Skeletal muscle satellite cell (primary cell): ENCODE measurements around the gene COMMD9.

Experiments used
- H3K27me3 ChIP-seq: 2 replicates; pipeline ENCODE4 v1.7.0; 2013; ENCODE audit warnings: low read length; ENCODE audit not compliant: control insufficient read depth, insufficient read depth
- H3K36me3 ChIP-seq: 2 replicates; pipeline ENCODE4 v1.7.0; 2013; ENCODE audit warnings: mild to moderate bottlenecking, control low read depth, low read length; ENCODE audit not compliant: insufficient read depth
- H3K4me1 ChIP-seq: 2 replicates; pipeline ENCODE4 v1.7.0; 2013; ENCODE audit warnings: low read length; ENCODE audit not compliant: control insufficient read depth, insufficient read depth
- H3K4me2 ChIP-seq: 2 replicates; pipeline ENCODE4 v1.7.0; 2013; ENCODE audit warnings: mild to moderate bottlenecking, low read length
- H3K4me3 ChIP-seq: 2 replicates; pipeline ENCODE4 v1.7.0; 2013; ENCODE audit warnings: low read length
- H3K9ac ChIP-seq: 2 replicates; pipeline ENCODE4 v1.7.0; 2013; ENCODE audit warnings: mild to moderate bottlenecking, low read depth, low read length, moderate library complexity
- H3K9me3 ChIP-seq: replicated peaks from 2 replicates; pipeline ENCODE4 v1.7.0; 2013; ENCODE audit warnings: mild to moderate bottlenecking, control low read depth, low read length

COMMD9 gene

GRCh38 chr11:36266767-36267166, 22.5 kb downstream of the COMMD9 start:
- Histone ChIP-seq H3K4me2 (no peak overlapping the region), H3K9ac (no peak overlapping the region), H3K4me3 (no peak overlapping the region), H3K4me1 (no peaks in the 10 kb centered on the region), H3K27me3 (no peaks in the 10 kb centered on the region), H3K9me3 (no peaks in the 10 kb centered on the region), H3K36me3 (peaks cover 13% of the 10 kb centered on the region)

GRCh38 chr11:36265793-36266628, 23.2 kb downstream of the COMMD9 start:
- peaks cover 6% of the 10 kb centered on the region for H3K36me3 ChIP-seq
- no peak overlapping the region for H3K9ac ChIP-seq
- no peak overlapping the region for H3K4me3 ChIP-seq
- no peaks in the 10 kb centered on the region for H3K9me3 ChIP-seq
- H3K4me2 ChIP-seq: no peak overlapping the region
- no peaks in the 10 kb centered on the region for H3K27me3 ChIP-seq
- H3K4me1 ChIP-seq: no peaks in the 10 kb centered on the region

GRCh38 chr11:36264973-36265344, 24.3 kb downstream of the COMMD9 start:
- no peak overlapping the region for H3K9ac ChIP-seq

DNA sequence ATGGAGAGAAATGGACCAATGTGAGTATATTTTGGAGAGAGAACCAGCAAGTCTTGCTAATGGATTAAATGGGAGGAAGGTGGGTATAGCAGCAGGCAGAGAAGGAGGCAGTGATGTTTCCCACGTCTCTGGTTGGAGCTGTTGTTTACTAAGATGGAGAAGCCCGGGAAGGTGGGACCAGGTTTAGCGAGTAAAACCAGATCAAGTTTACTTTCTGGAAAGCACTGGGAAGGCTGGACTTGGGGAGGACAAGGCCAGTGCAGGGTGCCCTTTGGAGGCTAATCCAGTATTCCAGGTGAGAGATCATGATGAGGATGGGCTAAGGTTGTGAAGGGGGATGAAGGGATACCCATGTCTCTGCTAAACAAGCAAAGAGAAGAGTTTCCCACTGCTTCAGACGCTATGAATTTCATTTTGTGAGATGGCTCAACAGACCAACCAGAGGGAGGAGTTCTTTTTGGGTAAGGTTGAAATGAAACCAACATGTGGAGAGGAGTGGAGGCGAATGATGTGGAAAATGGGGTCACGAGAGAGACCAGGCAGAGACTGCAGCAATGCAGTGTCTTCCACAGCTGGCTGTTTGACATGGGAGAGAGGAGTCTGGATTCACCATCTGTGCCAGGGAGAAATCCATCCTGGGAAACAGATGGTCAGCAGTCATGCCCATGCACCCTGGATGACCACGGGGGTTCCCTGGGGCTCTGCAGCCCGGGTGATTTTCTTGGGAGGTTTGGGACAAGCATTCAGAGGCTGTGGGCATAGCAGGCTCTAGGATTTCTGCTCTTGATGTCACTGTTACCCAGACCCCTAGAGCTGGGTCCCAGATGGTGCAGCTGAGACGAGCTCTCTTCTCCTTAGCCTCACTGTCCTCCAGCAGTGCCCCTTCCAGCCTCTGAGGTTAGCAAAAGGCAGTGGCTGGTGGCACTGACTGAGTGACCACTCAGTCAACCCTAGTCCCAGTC, 24.9 kb downstream of the COMMD9 start:
- H3K9ac ChIP-seq: no peak overlapping the region
- no peaks in the 10 kb centered on the region for H3K27me3 ChIP-seq
- no peaks in the 10 kb centered on the region for H3K4me1 ChIP-seq
- H3K36me3 ChIP-seq: no peaks in the 10 kb centered on the region
- no peak overlapping the region for H3K4me3 ChIP-seq
- no peaks in the 10 kb centered on the region for H3K9me3 ChIP-seq
- no peak overlapping the region for H3K4me2 ChIP-seq

More at GRCh38 chr11:36264973-36265344, 24.3 kb downstream of the COMMD9 start:
- Histone ChIP-seq H3K4me3 (no peak overlapping the region), H3K36me3 (peaks cover 3% of the 10 kb centered on the region), H3K9me3 (no peaks in the 10 kb centered on the region), H3K4me2 (no peak overlapping the region), H3K4me1 (no peaks in the 10 kb centered on the region), H3K27me3 (no peaks in the 10 kb centered on the region)

DNA sequence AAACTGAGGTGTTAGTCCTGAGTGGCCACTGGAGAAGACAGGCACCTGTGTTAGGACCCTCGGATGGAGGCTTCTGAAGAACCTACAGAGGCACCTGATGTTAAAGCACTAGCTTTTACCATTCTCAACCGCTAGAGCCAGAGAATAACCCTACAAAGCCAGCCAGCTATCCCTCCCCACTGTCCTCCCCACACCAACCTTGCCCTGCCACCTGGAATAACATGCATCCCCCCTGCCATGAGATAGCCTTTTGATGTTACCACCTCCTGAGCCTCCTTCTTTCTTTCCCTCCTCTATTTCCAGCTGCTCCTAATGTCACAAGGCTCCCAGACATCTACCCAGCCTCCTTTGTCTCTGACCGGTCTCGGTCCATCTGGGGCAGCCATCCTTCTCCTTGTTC, 28.1 kb downstream of the COMMD9 start:
- Histone ChIP-seq H3K4me3 (no peak overlapping the region), H3K27me3 (no peaks in the 10 kb centered on the region), H3K9ac (no peak overlapping the region), H3K9me3 (peaks cover 2% of the 10 kb centered on the region), H3K4me2 (no peak overlapping the region), H3K36me3 (no peaks in the 10 kb centered on the region), H3K4me1 (peaks cover 7% of the 10 kb centered on the region)

DNA sequence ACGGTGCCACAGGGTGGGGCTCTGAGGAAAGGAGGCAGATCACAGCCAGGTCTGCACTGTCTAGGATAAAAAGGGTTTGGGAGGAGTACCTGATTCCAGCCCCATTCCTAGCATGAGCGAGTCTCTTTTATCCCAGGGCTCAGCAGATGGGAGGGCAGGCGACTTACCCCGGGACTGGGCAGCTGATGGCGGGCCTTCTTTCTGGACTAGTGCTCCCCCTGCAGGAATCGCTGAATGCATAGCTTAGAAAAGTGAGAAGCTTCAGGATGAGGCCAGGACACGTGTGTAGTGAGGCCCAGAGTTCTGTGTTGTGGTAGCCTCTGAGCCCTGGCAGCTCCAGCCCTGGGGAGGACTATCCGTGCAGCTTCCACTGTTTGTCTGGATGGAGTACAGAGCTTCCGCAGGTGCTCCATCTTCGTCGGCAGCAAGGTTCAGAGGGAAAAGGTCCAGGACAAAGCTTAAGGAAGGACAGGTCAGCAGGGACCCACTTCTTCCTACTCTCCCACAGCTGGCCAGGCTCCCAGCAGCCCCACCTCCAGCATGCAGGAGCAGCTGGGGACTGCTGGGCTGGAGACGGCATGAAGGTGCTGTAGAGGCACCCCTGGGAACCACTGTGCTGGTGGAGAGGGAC, 30.4 kb downstream of the COMMD9 start:
- H3K4me2 ChIP-seq: no peak overlapping the region
- peaks cover 3% of the 10 kb centered on the region for H3K9me3 ChIP-seq
- H3K36me3 ChIP-seq: no peaks in the 10 kb centered on the region
- H3K27me3 ChIP-seq: no peaks in the 10 kb centered on the region
- no peak overlapping the region for H3K4me3 ChIP-seq
- no peak overlapping the region for H3K9ac ChIP-seq
- H3K4me1 ChIP-seq: peaks cover 12% of the 10 kb centered on the region

DNA sequence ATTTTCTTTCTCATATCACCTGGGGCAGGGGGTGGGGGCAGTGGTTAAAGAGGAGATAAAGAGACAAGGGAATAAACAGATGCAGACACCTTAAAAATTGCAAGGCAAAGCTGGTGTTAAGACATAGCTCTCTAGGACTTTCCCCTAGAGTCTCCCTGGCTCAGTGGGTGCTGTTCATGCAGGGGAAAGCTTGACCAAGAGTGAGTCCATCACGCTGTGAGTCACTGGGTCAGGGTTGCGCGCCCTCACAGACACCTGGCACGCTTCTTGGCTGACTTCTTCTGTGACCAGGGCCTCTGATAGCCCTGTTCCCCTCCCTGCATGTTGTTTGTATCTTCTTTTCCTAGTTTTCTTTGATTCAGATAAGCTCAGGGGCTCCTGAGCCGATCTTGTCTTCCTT, 31.9 kb downstream of the COMMD9 start:
- Histone ChIP-seq H3K4me1 (peaks cover 20% of the 10 kb centered on the region), H3K9me3 (peaks cover 3% of the 10 kb centered on the region), H3K27me3 (no peaks in the 10 kb centered on the region), H3K9ac (no peak overlapping the region), H3K4me2 (no peak overlapping the region), H3K36me3 (no peaks in the 10 kb centered on the region), H3K4me3 (no peak overlapping the region)

- H3K27me3 ChIP-seq: no peaks in the 10 kb centered on the region
- no peak overlapping the region for H3K4me3 ChIP-seq
- no peaks in the 10 kb centered on the region for H3K36me3 ChIP-seq
- H3K9me3 ChIP-seq: peaks cover 3% of the 10 kb centered on the region
- H3K9ac ChIP-seq: no peak overlapping the region
- no peak overlapping the region for H3K4me2 ChIP-seq
- peaks cover 24% of the 10 kb centered on the region for H3K4me1 ChIP-seq
Observed at GRCh38 chr11:36254713-36255112, 34.5 kb downstream of the COMMD9 start.

GRCh38 chr11:36253238-36253637, 36.0 kb downstream of the COMMD9 start:
- no peak overlapping the region for H3K4me2 ChIP-seq
- peaks cover 3% of the 10 kb centered on the region for H3K9me3 ChIP-seq
- no peaks in the 10 kb centered on the region for H3K36me3 ChIP-seq
- H3K9ac ChIP-seq: no peak overlapping the region
- no peaks in the 10 kb centered on the region for H3K27me3 ChIP-seq
- H3K4me3 ChIP-seq: no peak overlapping the region
- H3K4me1 ChIP-seq: peaks cover 34% of the 10 kb centered on the region

GRCh38 chr11:36251823-36252222, 37.4 kb downstream of the COMMD9 start:
- H3K27me3 ChIP-seq: no peaks in the 10 kb centered on the region
- H3K9me3 ChIP-seq: peaks cover 3% of the 10 kb centered on the region
- no peak overlapping the region for H3K9ac ChIP-seq
- H3K36me3 ChIP-seq: no peaks in the 10 kb centered on the region
- H3K4me2 ChIP-seq: no peak overlapping the region
- H3K4me1 ChIP-seq: peaks cover 27% of the 10 kb centered on the region
- H3K4me3 ChIP-seq: no peak overlapping the region

DNA sequence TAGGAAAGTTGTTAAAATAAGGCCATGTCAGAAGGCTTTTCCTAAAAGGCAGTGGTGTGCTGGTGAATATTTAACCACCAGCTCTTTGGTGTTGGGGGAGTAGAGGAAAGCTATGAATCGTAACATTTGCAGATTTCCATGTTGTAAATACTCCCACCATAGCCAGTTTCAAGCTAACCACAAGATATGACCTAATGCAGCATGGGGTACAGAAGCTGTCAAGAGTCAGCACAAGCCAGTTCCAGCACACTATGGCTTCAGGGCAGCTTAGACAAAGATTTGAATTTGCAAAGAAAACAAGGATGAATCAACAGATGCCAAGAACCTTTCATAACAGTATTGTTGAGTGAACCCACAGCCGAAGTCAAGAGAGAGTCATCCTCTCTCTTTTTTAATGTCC, 40.0 kb downstream of the COMMD9 start:
- Histone ChIP-seq H3K4me2 (peak overlapping the region; percentile 0), H3K27me3 (no peaks in the 10 kb centered on the region), H3K4me3 (no peak overlapping the region), H3K9ac (no peak overlapping the region), H3K4me1 (peaks cover 22% of the 10 kb centered on the region), H3K36me3 (no peaks in the 10 kb centered on the region), H3K9me3 (no peaks in the 10 kb centered on the region)
